OCI-LY1 (cell line): ENCODE results near the gene JAKMIP1.

Source experiments
- EZH2 ChIP-seq: fragments of 200-600 bp; sonication (generic), shearing (Covaris generic); IDR thresholded peaks from 2 replicates; pipeline ENCODE4 v1.8.0; 2017; ENCODE audit warnings: borderline replicate concordance, mixed run types, mild to moderate bottlenecking, antibody characterized with exemption, low read length, moderate library complexity, mixed read lengths
- TF ChIP-seq, protein P1 (sequence below): fragments of 200-600 bp; sonication (generic), shearing (Covaris generic); IDR thresholded peaks from 2 replicates; pipeline ENCODE4 v1.5.1; 2017; ENCODE audit warnings: mild to moderate bottlenecking, antibody characterized with exemption, low read length, moderate library complexity, mixed read lengths

DNA sequence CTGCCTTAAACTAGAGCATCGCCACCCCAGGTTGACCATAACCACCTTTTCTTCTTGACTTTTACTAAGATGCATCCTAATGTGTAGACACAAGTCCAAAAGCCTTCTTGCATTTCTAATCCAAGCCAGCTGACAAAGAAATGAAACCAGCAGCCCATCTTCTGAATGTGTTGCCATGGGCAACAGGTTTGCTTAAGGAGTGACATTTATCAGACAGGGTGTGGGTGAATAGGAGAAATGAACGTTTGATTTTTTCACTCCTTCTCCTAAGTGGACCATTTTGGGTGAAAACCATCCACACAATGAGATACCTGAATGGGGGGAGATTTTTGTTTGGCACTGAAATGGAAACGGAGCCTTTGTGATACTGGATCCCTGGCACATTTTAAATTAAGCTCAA is 109.4 kb downstream of the JAKMIP1 start:
- TF ChIP-seq, protein P1, sequence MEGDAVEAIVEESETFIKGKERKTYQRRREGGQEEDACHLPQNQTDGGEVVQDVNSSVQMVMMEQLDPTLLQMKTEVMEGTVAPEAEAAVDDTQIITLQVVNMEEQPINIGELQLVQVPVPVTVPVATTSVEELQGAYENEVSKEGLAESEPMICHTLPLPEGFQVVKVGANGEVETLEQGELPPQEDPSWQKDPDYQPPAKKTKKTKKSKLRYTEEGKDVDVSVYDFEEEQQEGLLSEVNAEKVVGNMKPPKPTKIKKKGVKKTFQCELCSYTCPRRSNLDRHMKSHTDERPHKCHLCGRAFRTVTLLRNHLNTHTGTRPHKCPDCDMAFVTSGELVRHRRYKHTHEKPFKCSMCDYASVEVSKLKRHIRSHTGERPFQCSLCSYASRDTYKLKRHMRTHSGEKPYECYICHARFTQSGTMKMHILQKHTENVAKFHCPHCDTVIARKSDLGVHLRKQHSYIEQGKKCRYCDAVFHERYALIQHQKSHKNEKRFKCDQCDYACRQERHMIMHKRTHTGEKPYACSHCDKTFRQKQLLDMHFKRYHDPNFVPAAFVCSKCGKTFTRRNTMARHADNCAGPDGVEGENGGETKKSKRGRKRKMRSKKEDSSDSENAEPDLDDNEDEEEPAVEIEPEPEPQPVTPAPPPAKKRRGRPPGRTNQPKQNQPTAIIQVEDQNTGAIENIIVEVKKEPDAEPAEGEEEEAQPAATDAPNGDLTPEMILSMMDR, result no peak
- no peak for TF ChIP-seq EZH2
